Measurements from ENCODE around the gene IQCF6. TPM values are rescaled to one million over a fixed set of nuclear protein-coding genes. Genes with fewer than 3 reads are reported as not detected.

IQCF6 gene
- not detected in 2 replicates for total RNA-seq

- H3K27ac Mint-ChIP-seq = no peak within 1 kb of the TSS
- no peaks in the 10 kb centered on the region for H3K36me3 Mint-ChIP-seq (ENCODE audit: low read depth)
- CTCF ChIA-PET = no interaction called here
- no peaks in the 10 kb centered on the region for H3K9me3 Mint-ChIP-seq
- peaks cover 15% of the 10 kb centered on the region for H3K27me3 Mint-ChIP-seq
- intact Hi-C loops (cut with micrococcal nuclease) = no loop called here
- DNase-seq (no peak), ATAC-seq (ENCODE audit: low read depth) (no peak)
- POLR2A ChIA-PET = no interaction called here
- TF ChIP-seq CTCF (IDR thresholded peaks at IDR 0.05) = no peak
- no peak within 1 kb of the TSS for H3K4me3 Mint-ChIP-seq
- no peaks in the 10 kb centered on the region for H3K4me1 Mint-ChIP-seq
Measured at GRCh38 chr3:51779137-51779536, at the start of gene IQCF6. IQCF6 (minus strand) TSS chr3:51779237; CDS start chr3:51779224, 13 bp downstream.

DNA sequence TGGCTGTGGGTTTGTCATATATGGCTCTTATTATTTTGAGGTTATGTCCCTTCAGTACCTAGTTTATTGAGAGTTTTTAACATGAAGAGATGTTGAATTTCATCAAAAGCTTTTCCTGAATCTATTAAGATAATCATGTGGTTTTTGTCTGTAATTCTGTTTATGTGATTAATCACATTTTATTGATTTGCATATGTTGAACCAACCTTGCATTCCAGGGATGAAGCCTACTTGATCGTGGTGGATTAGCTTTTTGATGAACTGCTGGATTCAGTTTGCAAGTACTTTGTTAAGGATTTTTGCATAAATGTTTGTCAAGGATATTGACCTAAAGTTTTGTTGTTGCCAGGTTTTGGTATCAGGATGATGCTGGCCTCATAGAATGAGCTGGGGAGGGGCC, 49.3 kb upstream of the IQCF6 start:
- ATAC-seq (ENCODE audit: low read depth) (no peak), DNase-seq (no peak)
- H3K27ac Mint-ChIP-seq = no peak overlapping the region
- H3K27me3 Mint-ChIP-seq = peaks cover 12% of the 10 kb centered on the region
- TF ChIP-seq CTCF (IDR thresholded peaks at IDR 0.05) = no peak
- POLR2A ChIA-PET = no interaction called here
- CTCF ChIA-PET = no interaction called here
- H3K4me3 Mint-ChIP-seq = no peak overlapping the region
- no peaks in the 10 kb centered on the region for H3K36me3 Mint-ChIP-seq (ENCODE audit: low read depth)
- H3K9me3 Mint-ChIP-seq = peaks cover 10% of the 10 kb centered on the region
- H3K4me1 Mint-ChIP-seq = no peaks in the 10 kb centered on the region
- intact Hi-C loops (cut with micrococcal nuclease) = no loop called here

DNA sequence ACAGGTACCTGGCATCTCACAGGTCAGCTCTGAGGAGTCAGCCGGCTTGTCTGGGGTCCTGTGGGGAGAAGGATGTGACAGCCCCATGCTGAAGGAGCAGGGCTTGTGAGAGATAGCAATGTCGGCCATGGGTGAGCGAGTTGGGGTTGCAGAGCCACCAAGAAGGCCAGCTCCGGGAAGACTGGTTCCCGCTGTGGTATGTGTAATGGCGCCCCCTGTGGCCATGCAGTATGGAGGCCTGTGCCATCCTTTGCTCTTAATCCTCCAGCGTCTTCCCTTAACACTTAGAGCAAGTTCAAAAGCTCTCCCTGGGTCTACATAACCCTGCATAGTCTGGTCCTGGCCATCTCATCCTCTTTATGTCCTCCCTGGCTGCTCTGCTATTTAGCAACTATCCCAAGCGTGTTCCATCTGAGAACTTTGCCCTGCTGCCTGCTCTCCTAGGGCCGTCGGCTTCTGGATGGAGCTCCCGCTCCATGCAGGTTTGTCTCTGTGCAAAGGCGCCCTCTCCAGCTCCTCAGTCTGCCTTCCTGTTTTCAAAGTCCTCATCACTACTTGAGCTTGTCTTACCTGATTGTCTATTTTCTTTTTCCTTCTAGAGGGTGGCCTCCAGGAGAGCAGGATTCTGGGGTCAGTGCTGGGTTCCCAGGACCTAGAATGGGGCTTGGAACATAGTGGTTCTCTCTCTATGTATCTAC, 40.8 kb upstream of the IQCF6 start:
- Mint-ChIP-seq H3K9me3 (no peaks in the 10 kb centered on the region), H3K36me3 (ENCODE audit: low read depth) (no peaks in the 10 kb centered on the region), H3K27me3 (peaks cover 44% of the 10 kb centered on the region), H3K4me1 (no peaks in the 10 kb centered on the region), H3K27ac (no peak overlapping the region), H3K4me3 (no peak overlapping the region)
- intact Hi-C loops (cut with micrococcal nuclease) = no loop called here
- no peak for DNase-seq
- ChIA-PET CTCF (interaction anchor here (1.5 kb wide), 1 partner anchor 20 kb away, joined by 5 read pairs; no protein-coding TSS in a partner anchor), POLR2A (no interaction called here)
- no peak for TF ChIP-seq CTCF (IDR thresholded peaks at IDR 0.05)
- no peak for ATAC-seq (ENCODE audit: low read depth)

DNA sequence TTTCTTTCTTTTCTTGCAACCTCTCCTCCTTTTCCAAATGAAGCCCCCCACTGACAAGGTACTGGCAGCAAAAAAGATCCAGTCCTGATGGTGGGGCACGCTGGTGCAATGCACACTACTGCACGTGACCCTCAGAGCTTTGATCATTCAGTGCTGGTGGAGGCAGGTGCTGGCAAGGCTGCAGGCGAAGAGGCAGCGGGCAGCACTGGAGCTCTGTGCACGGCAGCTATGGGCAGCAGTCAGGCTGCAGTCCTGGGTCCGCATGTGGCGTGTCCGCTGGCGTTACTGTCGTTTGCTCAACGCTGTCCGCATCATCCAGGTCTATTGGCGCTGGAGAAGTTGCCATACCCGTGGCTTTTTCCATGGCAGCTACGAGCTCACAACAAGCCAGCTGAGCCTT, 40.1 kb upstream of the IQCF6 start:
- Mint-ChIP-seq H3K4me1 (no peaks in the 10 kb centered on the region), H3K4me3 (no peak overlapping the region), H3K36me3 (ENCODE audit: low read depth) (no peaks in the 10 kb centered on the region), H3K27ac (no peak overlapping the region), H3K27me3 (peaks cover 47% of the 10 kb centered on the region), H3K9me3 (no peaks in the 10 kb centered on the region)
- ChIA-PET CTCF (interaction anchor here (1.5 kb wide), 1 partner anchor 19 kb away, joined by 5 read pairs; no protein-coding TSS in a partner anchor), POLR2A (no interaction called here)
- intact Hi-C loops (cut with micrococcal nuclease) = no loop called here
- ATAC-seq (ENCODE audit: low read depth) (no peak), DNase-seq (no peak)
- no peak for TF ChIP-seq CTCF (IDR thresholded peaks at IDR 0.05)

DNA sequence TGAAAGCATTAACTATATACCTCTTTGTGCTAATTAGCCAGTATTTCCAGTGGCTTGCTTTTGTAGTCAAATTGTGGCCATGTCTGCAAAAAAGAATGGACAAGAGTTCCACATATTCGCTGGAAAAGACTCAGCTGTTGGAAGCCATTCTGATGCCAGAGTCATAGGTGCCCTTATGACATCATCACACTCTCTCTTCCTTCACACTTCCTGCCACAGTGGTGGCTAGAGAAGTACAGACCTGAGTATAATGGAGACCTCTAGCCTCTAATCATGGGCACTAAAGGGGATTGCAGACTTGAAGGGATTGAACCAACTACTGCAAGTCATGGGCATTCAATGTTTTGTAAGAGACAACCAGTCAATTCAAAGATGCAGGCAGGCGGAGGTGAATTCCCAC, 38.3 kb upstream of the IQCF6 start:
- intact Hi-C loops (cut with micrococcal nuclease) = no loop called here
- Mint-ChIP-seq H3K9me3 (no peaks in the 10 kb centered on the region), H3K4me3 (no peak overlapping the region), H3K27ac (no peak overlapping the region), H3K4me1 (no peaks in the 10 kb centered on the region), H3K27me3 (peaks cover 38% of the 10 kb centered on the region), H3K36me3 (ENCODE audit: low read depth) (no peaks in the 10 kb centered on the region)
- DNase-seq = no peak
- no peak for ATAC-seq (ENCODE audit: low read depth)
- POLR2A ChIA-PET = no interaction called here
- TF ChIP-seq CTCF (IDR thresholded peaks at IDR 0.05) = no peak
- CTCF ChIA-PET = no interaction called here
